HepG2 (cell line): ENCODE results near the gene MEGF6.

Experiments
- ATF3 ChIP-seq: sonication (generic); formaldehyde crosslinking; IDR thresholded peaks from 2 replicates; pipeline ENCODE4 v1.4.0; 2020; ENCODE audit warnings: missing genetic modification reagents
- EED ChIP-seq: sonication (generic); formaldehyde crosslinking; IDR thresholded peaks from 2 replicates; pipeline ENCODE4 v1.5.0; 2020; ENCODE audit warnings: mild to moderate bottlenecking, missing genetic modification reagents
- HOXA5 ChIP-seq: sonication (generic); formaldehyde crosslinking; IDR thresholded peaks from 2 replicates; pipeline ENCODE4 v1.4.0; 2020; ENCODE audit warnings: missing genetic modification reagents
- NR3C1 ChIP-seq: sonication (generic); formaldehyde crosslinking; IDR thresholded peaks from 2 replicates; pipeline ENCODE4 v1.4.0; 2020; ENCODE audit warnings: missing genetic modification reagents
- ZNF235 ChIP-seq: sonication (generic); formaldehyde crosslinking; IDR thresholded peaks from 2 replicates; pipeline ENCODE4 v1.8.1; 2023; ENCODE audit warnings: mild to moderate bottlenecking, missing genetic modification reagents, borderline replicate concordance
- ZNF441 ChIP-seq: sonication (generic); formaldehyde crosslinking; IDR thresholded peaks from 2 replicates; pipeline ENCODE4 v1.7.0; 2021; ENCODE audit warnings: missing genetic modification reagents, borderline replicate concordance
- ZNF510 ChIP-seq: sonication (generic); formaldehyde crosslinking; IDR thresholded peaks from 2 replicates; pipeline ENCODE4 v1.4.0; 2020; ENCODE audit warnings: low read depth, mild to moderate bottlenecking, missing genetic modification reagents
- ZNF549 ChIP-seq: sonication (generic); formaldehyde crosslinking; IDR thresholded peaks from 2 replicates; pipeline ENCODE4 v1.5.0; 2020; ENCODE audit warnings: missing genetic modification reagents
- ZNF687 ChIP-seq: sonication (generic); formaldehyde crosslinking; IDR thresholded peaks from 2 replicates; pipeline ENCODE4 v1.5.1; 2020; ENCODE audit warnings: mild to moderate bottlenecking, missing genetic modification reagents, moderate library complexity
- TF ChIP-seq, protein P1 (sequence below): sonication (generic); formaldehyde crosslinking; IDR thresholded peaks from 2 replicates; pipeline ENCODE4 v1.5.0; 2020; ENCODE audit warnings: mild to moderate bottlenecking, missing genetic modification reagents, moderate library complexity
- TF ChIP-seq, protein P2 (sequence below): sonication (generic); formaldehyde crosslinking; IDR thresholded peaks from 2 replicates; pipeline ENCODE4 v1.4.0; 2020; ENCODE audit warnings: missing genetic modification reagents
- TF ChIP-seq, protein P3 (sequence below): IDR thresholded peaks from 2 replicates; pipeline ENCODE4 v1.6.1; 2012; ENCODE audit warnings: inconsistent platforms
- TF ChIP-seq, protein P4 (sequence below): sonication (generic); formaldehyde crosslinking; IDR thresholded peaks from 2 replicates; pipeline ENCODE4 v1.4.0; 2020; ENCODE audit warnings: missing genetic modification reagents
- TF ChIP-seq, protein P5 (sequence below): fragments of 450-650 bp; IDR thresholded peaks from 2 replicates; pipeline ENCODE4 v1.6.1; 2017

- no peak for TF ChIP-seq ZNF235 (CRISPR knock-in tag)
- TF ChIP-seq, protein P1, sequence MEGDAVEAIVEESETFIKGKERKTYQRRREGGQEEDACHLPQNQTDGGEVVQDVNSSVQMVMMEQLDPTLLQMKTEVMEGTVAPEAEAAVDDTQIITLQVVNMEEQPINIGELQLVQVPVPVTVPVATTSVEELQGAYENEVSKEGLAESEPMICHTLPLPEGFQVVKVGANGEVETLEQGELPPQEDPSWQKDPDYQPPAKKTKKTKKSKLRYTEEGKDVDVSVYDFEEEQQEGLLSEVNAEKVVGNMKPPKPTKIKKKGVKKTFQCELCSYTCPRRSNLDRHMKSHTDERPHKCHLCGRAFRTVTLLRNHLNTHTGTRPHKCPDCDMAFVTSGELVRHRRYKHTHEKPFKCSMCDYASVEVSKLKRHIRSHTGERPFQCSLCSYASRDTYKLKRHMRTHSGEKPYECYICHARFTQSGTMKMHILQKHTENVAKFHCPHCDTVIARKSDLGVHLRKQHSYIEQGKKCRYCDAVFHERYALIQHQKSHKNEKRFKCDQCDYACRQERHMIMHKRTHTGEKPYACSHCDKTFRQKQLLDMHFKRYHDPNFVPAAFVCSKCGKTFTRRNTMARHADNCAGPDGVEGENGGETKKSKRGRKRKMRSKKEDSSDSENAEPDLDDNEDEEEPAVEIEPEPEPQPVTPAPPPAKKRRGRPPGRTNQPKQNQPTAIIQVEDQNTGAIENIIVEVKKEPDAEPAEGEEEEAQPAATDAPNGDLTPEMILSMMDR (CRISPR knock-in tag) = no peak
- no peak for TF ChIP-seq ZNF687 (CRISPR knock-in tag)
- TF ChIP-seq ZNF441 = no peak
- TF ChIP-seq ZNF510 (CRISPR knock-in tag) = no peak
- TF ChIP-seq, protein P2, sequence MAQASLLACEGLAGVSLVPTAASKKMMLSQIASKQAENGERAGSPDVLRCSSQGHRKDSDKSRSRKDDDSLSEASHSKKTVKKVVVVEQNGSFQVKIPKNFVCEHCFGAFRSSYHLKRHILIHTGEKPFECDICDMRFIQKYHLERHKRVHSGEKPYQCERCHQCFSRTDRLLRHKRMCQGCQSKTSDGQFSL (CRISPR knock-in tag) = no peak
- TF ChIP-seq, protein P3, sequence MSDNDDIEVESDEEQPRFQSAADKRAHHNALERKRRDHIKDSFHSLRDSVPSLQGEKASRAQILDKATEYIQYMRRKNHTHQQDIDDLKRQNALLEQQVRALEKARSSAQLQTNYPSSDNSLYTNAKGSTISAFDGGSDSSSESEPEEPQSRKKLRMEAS = no peak
- no peak for TF ChIP-seq EED (CRISPR knock-in tag)
- TF ChIP-seq NR3C1 (CRISPR knock-in tag) = no peak
- TF ChIP-seq, protein P4, sequence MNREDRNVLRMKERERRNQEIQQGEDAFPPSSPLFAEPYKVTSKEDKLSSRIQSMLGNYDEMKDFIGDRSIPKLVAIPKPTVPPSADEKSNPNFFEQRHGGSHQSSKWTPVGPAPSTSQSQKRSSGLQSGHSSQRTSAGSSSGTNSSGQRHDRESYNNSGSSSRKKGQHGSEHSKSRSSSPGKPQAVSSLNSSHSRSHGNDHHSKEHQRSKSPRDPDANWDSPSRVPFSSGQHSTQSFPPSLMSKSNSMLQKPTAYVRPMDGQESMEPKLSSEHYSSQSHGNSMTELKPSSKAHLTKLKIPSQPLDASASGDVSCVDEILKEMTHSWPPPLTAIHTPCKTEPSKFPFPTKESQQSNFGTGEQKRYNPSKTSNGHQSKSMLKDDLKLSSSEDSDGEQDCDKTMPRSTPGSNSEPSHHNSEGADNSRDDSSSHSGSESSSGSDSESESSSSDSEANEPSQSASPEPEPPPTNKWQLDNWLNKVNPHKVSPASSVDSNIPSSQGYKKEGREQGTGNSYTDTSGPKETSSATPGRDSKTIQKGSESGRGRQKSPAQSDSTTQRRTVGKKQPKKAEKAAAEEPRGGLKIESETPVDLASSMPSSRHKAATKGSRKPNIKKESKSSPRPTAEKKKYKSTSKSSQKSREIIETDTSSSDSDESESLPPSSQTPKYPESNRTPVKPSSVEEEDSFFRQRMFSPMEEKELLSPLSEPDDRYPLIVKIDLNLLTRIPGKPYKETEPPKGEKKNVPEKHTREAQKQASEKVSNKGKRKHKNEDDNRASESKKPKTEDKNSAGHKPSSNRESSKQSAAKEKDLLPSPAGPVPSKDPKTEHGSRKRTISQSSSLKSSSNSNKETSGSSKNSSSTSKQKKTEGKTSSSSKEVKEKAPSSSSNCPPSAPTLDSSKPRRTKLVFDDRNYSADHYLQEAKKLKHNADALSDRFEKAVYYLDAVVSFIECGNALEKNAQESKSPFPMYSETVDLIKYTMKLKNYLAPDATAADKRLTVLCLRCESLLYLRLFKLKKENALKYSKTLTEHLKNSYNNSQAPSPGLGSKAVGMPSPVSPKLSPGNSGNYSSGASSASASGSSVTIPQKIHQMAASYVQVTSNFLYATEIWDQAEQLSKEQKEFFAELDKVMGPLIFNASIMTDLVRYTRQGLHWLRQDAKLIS (CRISPR knock-in tag) = no peak
- no peak for TF ChIP-seq ZNF549 (CRISPR knock-in tag)
- no peak for TF ChIP-seq ATF3 (CRISPR knock-in tag)
- TF ChIP-seq HOXA5 (CRISPR knock-in tag) = no peak
- TF ChIP-seq, protein P5, sequence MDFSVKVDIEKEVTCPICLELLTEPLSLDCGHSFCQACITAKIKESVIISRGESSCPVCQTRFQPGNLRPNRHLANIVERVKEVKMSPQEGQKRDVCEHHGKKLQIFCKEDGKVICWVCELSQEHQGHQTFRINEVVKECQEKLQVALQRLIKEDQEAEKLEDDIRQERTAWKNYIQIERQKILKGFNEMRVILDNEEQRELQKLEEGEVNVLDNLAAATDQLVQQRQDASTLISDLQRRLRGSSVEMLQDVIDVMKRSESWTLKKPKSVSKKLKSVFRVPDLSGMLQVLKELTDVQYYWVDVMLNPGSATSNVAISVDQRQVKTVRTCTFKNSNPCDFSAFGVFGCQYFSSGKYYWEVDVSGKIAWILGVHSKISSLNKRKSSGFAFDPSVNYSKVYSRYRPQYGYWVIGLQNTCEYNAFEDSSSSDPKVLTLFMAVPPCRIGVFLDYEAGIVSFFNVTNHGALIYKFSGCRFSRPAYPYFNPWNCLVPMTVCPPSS = no peak
These were observed 133.1 kb downstream of the MEGF6 start for GRCh38 chr1:3478187-3478586.
